ENCODE results near the gene NR6A1.

GRCh38 chr9:124599121-124599795 is 171.9 kb downstream of the NR6A1 start:
- TF ChIP-seq REST (IDR thresholded peaks at IDR 0.05; ENCODE audit: insufficient replicate concordance, low read depth) (no peak), CTCF (IDR thresholded peaks at IDR 0.05; ENCODE audit: insufficient read depth, low read length) (no peak), POLR2AphosphoS5 (IDR thresholded peaks at IDR 0.05; ENCODE audit: low read depth) (no peak), GABPA (IDR thresholded peaks at IDR 0.05; ENCODE audit: low read depth) (no peak), SPI1 (IDR thresholded peaks at IDR 0.05; ENCODE audit: borderline replicate concordance, low read depth) (no peak)

Measured in HL-60 (cell line).